SU-DHL-6 (cell line): ENCODE results near the gene WDR73.

Source experiments
- CTCF ChIP-seq: fragments of 200-600 bp; sonication (generic); IDR thresholded peaks from one replicate; pipeline ENCODE4 v1.5.1; 2017; ENCODE audit warnings: antibody characterized with exemption, mild to moderate bottlenecking, low read length, moderate library complexity; ENCODE audit not compliant: insufficient read depth, poor library complexity, severe bottlenecking
- EZH2phosphoT487 ChIP-seq: fragments of 200-600 bp; sonication (generic), shearing (Covaris generic); conservative IDR thresholded peaks from 2 replicates; pipeline ENCODE4 v1.6.1; 2018; ENCODE audit warnings: mild to moderate bottlenecking, antibody characterized with exemption, low read length, moderate library complexity, mixed read lengths

- TF ChIP-seq CTCF (no peak), EZH2phosphoT487 (no peak)
Observed at GRCh38 chr15:84696757-84697156, 42.7 kb upstream of the WDR73 start.
